ENCODE measurements around the gene EPB41L4A.
"Not testable (repeated sequence)": the region's sequence is repeated elsewhere in the genome, so short reads cannot be mapped to it uniquely, and the experiment has no call there.

Gene EPB41L4A

GRCh38 chr5:112445626-112446350, 26.7 kb upstream of the EPB41L4A start:
- Histone ChIP-seq H3K36me3 (ENCODE audit: control insufficient read depth, low read length) (no peaks in the 10 kb centered on the region), H3K27ac (ENCODE audit: low read depth, low read length) (no peak overlapping the region), H3K4me1 (ENCODE audit: control insufficient read depth, low read length) (no peaks in the 10 kb centered on the region)

GRCh38 chr5:112443932-112444331, 24.9 kb upstream of the EPB41L4A start:
- not testable (repeated sequence) for H3F3A ChIP-seq (ENCODE audit: control insufficient read depth, insufficient read depth); H3K9me2 ChIP-seq (replicated peaks; ENCODE audit: control insufficient read depth, low read length); H4K20me1 ChIP-seq (ENCODE audit: control insufficient read depth, insufficient read depth, low read depth, low read length); H3K4me3 ChIP-seq (ENCODE audit: low read length); H3K4me1 ChIP-seq (ENCODE audit: control insufficient read depth, low read length); H3K27me3 ChIP-seq (ENCODE audit: control insufficient read depth, low read length); H3K27ac ChIP-seq (ENCODE audit: low read depth, low read length); H3K36me3 ChIP-seq (ENCODE audit: control insufficient read depth, low read length); H3K9me3 ChIP-seq (ENCODE audit: control insufficient read depth, insufficient read depth, low read length); H3K4me2 ChIP-seq (ENCODE audit: low read length); H3K79me2 ChIP-seq (ENCODE audit: control insufficient read depth, low read length)

More at GRCh38 chr5:112445626-112446350, 26.7 kb upstream of the EPB41L4A start:
- H3K27me3 ChIP-seq (ENCODE audit: control insufficient read depth, low read length): no peaks in the 10 kb centered on the region
- H3K4me2 ChIP-seq (ENCODE audit: low read length): no peak overlapping the region
- no peaks in the 10 kb centered on the region for H3F3A ChIP-seq (ENCODE audit: control insufficient read depth, insufficient read depth)
- H3K9me2 ChIP-seq (replicated peaks; ENCODE audit: control insufficient read depth, low read length): no peaks in the 10 kb centered on the region
- H3K79me2 ChIP-seq (ENCODE audit: control insufficient read depth, low read length): no peaks in the 10 kb centered on the region
- no peaks in the 10 kb centered on the region for H4K20me1 ChIP-seq (ENCODE audit: control insufficient read depth, insufficient read depth, low read depth, low read length)
- H3K4me3 ChIP-seq (ENCODE audit: low read length): no peak overlapping the region
- no peak for TF ChIP-seq CTCF (IDR thresholded peaks at IDR 0.05; ENCODE audit: low read depth, low read length, poor library complexity, severe bottlenecking)
- TF ChIP-seq EZH2phosphoT487 (IDR thresholded peaks at IDR 0.05; ENCODE audit: borderline replicate concordance, low read length): no peak
- no peaks in the 10 kb centered on the region for H3K9me3 ChIP-seq (ENCODE audit: control insufficient read depth, insufficient read depth, low read length)

GRCh38 chr5:112440031-112440430, 21.0 kb upstream of the EPB41L4A start:
- Histone ChIP-seq H3K27me3 (ENCODE audit: control insufficient read depth, low read length) (no peaks in the 10 kb centered on the region), H3K4me3 (ENCODE audit: low read length) (no peak overlapping the region), H3K4me2 (ENCODE audit: low read length) (no peak overlapping the region), H3K9me2 (replicated peaks; ENCODE audit: control insufficient read depth, low read length) (no peaks in the 10 kb centered on the region), H3K4me1 (ENCODE audit: control insufficient read depth, low read length) (no peaks in the 10 kb centered on the region), H4K20me1 (ENCODE audit: control insufficient read depth, insufficient read depth, low read depth, low read length) (no peaks in the 10 kb centered on the region), H3K79me2 (ENCODE audit: control insufficient read depth, low read length) (no peaks in the 10 kb centered on the region), H3F3A (ENCODE audit: control insufficient read depth, insufficient read depth) (no peaks in the 10 kb centered on the region), H3K36me3 (ENCODE audit: control insufficient read depth, low read length) (no peaks in the 10 kb centered on the region), H3K27ac (ENCODE audit: low read depth, low read length) (no peak overlapping the region), H3K9me3 (ENCODE audit: control insufficient read depth, insufficient read depth, low read length) (no peaks in the 10 kb centered on the region)
- no peak for TF ChIP-seq CTCF (IDR thresholded peaks at IDR 0.05; ENCODE audit: low read depth, low read length, poor library complexity, severe bottlenecking)
- no peak for TF ChIP-seq EZH2phosphoT487 (IDR thresholded peaks at IDR 0.05; ENCODE audit: borderline replicate concordance, low read length)

GRCh38 chr5:112436144-112436543, 17.1 kb upstream of the EPB41L4A start:
- no peak for TF ChIP-seq CTCF (IDR thresholded peaks at IDR 0.05; ENCODE audit: low read depth, low read length, poor library complexity, severe bottlenecking)
- TF ChIP-seq EZH2phosphoT487 (IDR thresholded peaks at IDR 0.05; ENCODE audit: borderline replicate concordance, low read length): no peak
- H3K4me3 ChIP-seq (ENCODE audit: low read length): no peak overlapping the region
- H3K27me3 ChIP-seq (ENCODE audit: control insufficient read depth, low read length): no peaks in the 10 kb centered on the region
- no peak overlapping the region for H3K4me2 ChIP-seq (ENCODE audit: low read length)
- no peak overlapping the region for H3K27ac ChIP-seq (ENCODE audit: low read depth, low read length)
- no peaks in the 10 kb centered on the region for H4K20me1 ChIP-seq (ENCODE audit: control insufficient read depth, insufficient read depth, low read depth, low read length)
- no peaks in the 10 kb centered on the region for H3K4me1 ChIP-seq (ENCODE audit: control insufficient read depth, low read length)
- no peaks in the 10 kb centered on the region for H3F3A ChIP-seq (ENCODE audit: control insufficient read depth, insufficient read depth)
- H3K79me2 ChIP-seq (ENCODE audit: control insufficient read depth, low read length): no peaks in the 10 kb centered on the region
- H3K9me3 ChIP-seq (ENCODE audit: control insufficient read depth, insufficient read depth, low read length): no peaks in the 10 kb centered on the region
- no peaks in the 10 kb centered on the region for H3K36me3 ChIP-seq (ENCODE audit: control insufficient read depth, low read length)
- no peaks in the 10 kb centered on the region for H3K9me2 ChIP-seq (replicated peaks; ENCODE audit: control insufficient read depth, low read length)

All from DOHH2 (cell line).